Coronary artery (tissue), 2 donors: ENCODE measurements around the gene HOXC6.

Experiments used
- DNase-seq: peaks from one replicate; pipeline ENCODE4 v3.0.0-alpha.2; 2017; ENCODE audit warnings: low spot score
- H3K27ac ChIP-seq, 2 donors: fragments of 200-600 bp; sonication (generic); one replicate each; pipeline ENCODE4 v1.5.1; 2016 to 2019
- H3K4me3 ChIP-seq: fragments of 200-600 bp; sonication (generic); 2 replicates; pipeline ENCODE4 v1.5.1; 2016; ENCODE audit warnings: mild to moderate bottlenecking, moderate library complexity
- TF ChIP-seq, protein P1 (sequence below): fragments of 200-600 bp; sonication (generic); IDR thresholded peaks from one replicate; pipeline ENCODE4 v1.5.1; 2019; ENCODE audit warnings: antibody characterized with exemption

The HOXC6 gene

DNA sequence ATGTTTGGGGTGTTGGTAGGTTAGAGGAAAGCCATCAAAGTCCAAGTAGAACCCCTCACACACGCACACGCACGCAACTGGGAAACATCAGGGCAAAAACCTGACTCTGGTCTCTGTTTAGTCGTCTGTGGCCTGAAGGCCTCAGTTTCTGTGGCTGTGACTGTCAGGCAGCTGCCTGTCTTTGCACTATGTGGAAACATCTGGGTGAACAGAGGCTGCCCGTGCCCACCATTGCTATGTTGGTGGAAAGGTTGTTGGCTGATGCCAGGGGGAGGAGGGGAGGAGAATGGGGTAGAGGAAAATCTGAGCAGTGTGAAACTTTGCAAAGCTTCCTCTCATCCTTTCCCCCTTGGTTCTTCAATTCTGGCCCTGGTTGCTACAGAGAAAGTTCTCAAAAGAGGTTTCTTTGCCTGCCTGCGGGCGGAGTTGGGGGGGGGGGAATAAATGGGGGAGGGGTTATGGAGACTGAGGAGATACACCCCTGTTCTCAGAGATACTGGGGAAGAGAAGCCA lies 35.8 kb upstream of the HOXC6 start:
- no peak for DNase-seq
- TF ChIP-seq, protein P1, sequence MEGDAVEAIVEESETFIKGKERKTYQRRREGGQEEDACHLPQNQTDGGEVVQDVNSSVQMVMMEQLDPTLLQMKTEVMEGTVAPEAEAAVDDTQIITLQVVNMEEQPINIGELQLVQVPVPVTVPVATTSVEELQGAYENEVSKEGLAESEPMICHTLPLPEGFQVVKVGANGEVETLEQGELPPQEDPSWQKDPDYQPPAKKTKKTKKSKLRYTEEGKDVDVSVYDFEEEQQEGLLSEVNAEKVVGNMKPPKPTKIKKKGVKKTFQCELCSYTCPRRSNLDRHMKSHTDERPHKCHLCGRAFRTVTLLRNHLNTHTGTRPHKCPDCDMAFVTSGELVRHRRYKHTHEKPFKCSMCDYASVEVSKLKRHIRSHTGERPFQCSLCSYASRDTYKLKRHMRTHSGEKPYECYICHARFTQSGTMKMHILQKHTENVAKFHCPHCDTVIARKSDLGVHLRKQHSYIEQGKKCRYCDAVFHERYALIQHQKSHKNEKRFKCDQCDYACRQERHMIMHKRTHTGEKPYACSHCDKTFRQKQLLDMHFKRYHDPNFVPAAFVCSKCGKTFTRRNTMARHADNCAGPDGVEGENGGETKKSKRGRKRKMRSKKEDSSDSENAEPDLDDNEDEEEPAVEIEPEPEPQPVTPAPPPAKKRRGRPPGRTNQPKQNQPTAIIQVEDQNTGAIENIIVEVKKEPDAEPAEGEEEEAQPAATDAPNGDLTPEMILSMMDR, result no peak
- no peak overlapping the region for H3K4me3 ChIP-seq
- H3K27ac ChIP-seq, result no peak overlapping the region

DNA sequence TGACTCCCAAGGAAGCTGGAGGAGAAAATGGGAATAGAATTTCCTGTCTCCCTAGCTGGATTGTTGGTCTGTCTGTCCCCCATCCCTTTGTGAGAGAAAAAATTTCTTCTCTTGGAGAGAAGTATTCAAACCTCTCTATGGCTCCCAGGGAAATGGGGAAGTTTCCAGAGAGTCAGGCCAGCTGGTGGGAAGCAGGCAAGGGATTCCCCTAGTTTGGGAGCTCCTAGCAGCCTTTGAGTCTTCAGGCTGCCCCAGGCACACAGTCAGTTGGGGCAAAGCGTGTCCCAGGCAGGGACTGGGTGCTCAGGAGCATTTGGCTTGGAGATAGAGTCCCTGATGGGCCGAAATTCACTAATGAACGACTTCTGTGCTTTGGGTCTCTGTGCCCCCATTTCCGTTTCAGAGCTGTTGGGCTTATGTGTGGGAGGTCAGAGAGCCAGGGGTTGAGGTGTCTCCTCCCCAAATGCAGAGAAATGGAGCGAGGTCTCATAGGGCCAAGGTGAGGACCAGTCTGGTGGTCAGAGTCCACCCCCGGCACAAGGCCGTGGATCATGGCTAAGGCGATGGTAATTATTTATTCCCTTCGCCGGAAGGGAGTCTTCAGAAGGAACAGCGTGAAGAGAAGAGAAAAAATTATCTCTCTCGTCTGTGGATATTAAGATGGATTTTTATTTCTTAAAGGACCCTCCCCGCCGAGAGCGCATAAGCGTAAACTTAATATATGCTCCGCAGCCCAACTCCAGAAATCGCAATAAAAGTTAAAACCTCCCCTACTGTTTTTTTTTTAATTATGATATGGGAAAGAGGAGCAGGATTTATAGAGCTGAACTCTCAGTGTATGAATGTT lies 34.9 kb upstream of the HOXC6 start:
- TF ChIP-seq, protein P1, result no peak
- H3K4me3 ChIP-seq, result no peak overlapping the region
- no peak overlapping the region for H3K27ac ChIP-seq
- DNase-seq, result no peak

DNA sequence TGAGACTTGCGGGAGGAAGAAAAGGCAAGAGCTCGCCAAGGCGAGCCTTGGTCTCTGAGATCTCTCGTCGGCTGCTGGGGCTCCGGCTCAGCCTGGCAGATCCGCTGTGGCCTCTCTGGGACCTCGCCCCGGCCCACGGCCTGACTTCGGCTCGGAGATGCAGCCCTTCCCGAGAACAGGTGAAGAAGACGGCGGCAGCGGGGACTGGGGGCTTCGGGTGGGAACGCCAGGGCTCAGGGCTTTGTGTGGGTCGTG lies 34.3 kb upstream of the HOXC6 start:
- Histone ChIP-seq H3K4me3 (peak overlapping the region; percentile 70), H3K27ac (no peak overlapping the region)
- TF ChIP-seq, protein P1, result no peak

DNA sequence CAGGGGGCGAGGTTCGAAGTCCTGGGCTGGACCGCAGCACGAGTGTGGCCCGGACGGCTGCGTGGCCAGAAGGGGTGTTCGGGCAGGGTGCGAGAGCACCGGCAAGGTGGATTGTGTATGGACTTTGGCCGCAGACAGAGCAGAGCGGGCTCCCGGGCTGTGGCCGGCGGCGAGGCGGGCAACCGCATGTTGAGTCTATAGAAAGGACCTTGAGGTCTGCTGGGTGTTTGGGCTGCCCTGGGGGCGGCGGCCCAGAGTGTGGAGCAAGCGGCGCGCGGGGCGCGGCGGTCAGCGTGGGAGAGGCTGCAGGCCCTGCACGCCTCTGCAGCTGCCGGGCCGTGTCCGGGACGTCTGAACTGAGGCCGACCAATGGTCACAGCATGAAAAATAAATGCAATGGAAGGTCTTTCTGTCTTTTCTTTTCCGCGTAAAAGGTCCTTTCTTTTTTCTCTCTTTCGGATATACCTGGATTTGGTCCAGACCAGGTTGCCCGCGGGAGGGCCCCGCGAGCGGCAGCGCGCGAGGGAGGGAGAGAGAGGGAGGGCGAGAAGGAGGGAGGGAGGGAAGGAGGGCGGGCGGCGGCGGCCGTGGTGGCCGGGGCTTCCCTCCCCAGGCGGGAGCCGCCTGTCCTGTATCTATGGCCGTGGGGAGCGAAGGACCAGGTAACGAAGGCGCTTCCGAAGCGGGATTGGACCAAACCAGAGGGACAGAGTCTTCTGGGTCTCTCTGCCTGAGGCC lies 33.8 kb upstream of the HOXC6 start:
- peak overlapping the region; percentile 70 for H3K4me3 ChIP-seq
- H3K27ac ChIP-seq, result no peak overlapping the region
- DNase-seq, result no peak
- TF ChIP-seq, protein P1, result no peak

More for the DNA sequence above, 34.3 kb upstream of the HOXC6 start:
- DNase-seq, result no peak

DNA sequence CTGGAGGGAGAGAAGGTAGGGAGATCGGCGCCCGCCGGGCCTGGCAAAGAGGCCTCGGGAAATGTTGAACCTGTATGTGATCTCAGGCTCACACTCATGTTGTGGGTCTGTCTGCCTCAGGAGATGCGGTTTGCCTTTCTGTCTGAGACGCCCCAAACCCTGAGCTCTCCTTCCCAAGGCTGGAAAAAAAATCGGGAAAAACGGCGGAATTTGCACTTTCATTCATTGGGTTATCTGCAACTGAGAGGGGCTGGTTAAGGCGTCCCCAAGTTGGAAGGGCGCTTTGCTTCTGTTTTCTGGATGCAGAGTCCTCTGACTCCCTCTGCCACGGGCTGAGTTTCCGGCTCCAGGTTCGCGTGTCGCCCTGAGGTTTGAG lies 33.2 kb upstream of the HOXC6 start:
- peak overlapping the region; percentile 70 for H3K4me3 ChIP-seq
- no peak for DNase-seq
- TF ChIP-seq, protein P1, result no peak
- no peak overlapping the region for H3K27ac ChIP-seq

DNA sequence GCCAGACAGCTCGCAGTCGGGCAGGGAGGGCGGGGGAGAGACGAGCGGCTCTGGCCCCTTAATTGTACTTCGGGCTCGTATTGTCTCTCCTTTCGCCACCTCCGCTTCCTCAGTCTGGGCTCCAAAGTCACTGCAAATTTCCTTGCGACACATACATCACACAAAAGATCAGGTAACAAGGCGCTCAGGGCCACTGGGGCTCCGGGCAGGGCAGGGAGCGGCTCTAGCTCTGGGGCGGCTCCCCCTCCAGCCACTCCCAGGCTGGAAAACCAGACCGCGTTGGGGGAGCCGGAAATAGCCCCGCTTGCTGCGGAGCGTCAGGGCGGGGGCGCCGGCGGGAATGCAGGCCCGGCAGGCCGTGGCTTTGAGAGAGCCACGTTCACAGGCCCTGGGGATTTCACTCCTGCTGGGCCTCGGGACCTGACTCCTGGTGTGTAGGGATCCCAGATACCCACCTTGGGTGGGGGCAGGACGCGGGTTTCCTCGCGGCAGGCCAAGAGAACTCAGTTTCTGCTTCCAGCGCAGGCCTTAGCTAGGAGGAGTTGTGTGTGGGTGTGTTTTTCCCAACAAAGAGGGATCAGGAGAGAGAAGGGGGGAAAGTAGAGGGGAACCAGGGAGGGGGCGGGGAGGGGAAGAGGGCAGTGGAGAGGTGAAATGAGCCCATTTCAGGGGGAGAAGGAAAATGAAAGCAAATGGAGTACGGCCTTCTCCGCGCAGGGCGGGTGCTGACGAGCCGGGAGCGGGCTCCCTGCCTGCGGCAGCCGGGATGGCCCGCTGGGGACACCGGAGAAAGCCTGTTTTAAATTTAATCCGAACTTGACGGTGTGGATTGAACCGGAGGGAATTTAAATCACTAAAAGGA lies 32.6 kb upstream of the HOXC6 start:
- peak overlapping the region; percentile 70 for H3K4me3 ChIP-seq
- TF ChIP-seq, protein P1, result no peak
- DNase-seq, result no peak
- H3K27ac ChIP-seq, result no peak overlapping the region
